Caki2 (cell line): ENCODE measurements around the gene DCAF4L1. TPM values are rescaled to one million over a fixed set of nuclear protein-coding genes. Genes with fewer than 3 reads are reported as not detected.
A peak's percentile ranks its signal among the peaks of the same experiment; 100 is the strongest.

ENCODE experiments used
- DNase-seq: peaks from one replicate; pipeline ENCODE4 v3.0.0-alpha.2; 2015; ENCODE audit warnings: low read depth
- in situ Hi-C: cut with HindIII; loops from 2 replicates; pipeline ENCODE4 v1.10.0; 2016; ENCODE audit warnings: low sequenced_read_pairs, low pct_unique_long_range_greater_than_20kb, mixed read lengths
- total RNA-seq: library from RNA; depleted of rRNA; stranded (reverse); fragments of >200 nt; shearing (Covaris generic); gene quantifications from 2 replicates; pipeline ENCODE4 v1.2.3, GENCODE V29; 2014; ENCODE audit warnings: low replicate concordance; rRNA removed

Gene DCAF4L1
- total RNA-seq, 1 experiment from 2014 or later = not detected

DNA sequence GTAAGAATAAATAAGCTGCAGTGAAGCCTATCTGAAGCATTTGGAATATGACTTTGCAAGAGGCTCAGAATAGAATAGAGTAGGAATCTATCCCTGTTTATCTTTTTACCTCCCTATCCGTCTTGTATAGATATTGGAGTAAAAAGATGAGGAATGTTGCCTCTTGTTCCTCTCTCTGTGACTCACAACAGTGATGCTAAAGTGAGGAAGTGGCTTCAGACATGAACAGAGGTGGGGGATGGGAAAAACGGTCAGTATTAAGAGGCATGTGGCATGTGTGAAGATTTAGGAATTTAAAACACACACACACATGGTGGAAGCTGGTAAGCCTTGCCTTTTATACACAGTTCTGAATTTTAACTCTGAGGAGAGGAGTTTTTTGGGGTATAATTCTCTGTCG, 3.8 kb upstream of the DCAF4L1 start:
- DNase-seq = no peak
- in situ Hi-C loops = no loop called here

DNA sequence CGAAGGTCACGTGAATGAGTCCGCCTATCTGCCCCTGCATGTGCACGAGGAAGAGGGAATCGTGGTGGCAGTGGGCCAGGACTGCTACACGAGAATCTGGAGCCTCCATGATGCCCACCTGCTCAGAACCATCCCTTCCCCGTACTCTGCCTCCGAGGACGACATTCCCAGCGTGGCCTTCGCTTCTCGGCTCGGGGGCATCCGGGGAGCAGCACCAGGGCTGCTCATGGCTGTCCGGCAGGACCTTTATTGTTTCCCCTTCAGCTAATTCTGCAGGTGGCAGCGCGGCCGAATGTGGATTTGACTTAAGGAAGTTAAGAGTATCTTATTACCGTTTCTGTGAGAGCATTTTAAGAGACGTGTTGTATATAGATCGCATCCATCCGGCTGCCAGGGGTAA, 1.2 kb downstream of the DCAF4L1 start:
- no peak for DNase-seq
- in situ Hi-C loops = no loop called here

- no peak for DNase-seq
- in situ Hi-C loops = no loop called here
These were observed 3.6 kb downstream of the DCAF4L1 start for GRCh38 chr4:41985151-41985550.

- no peak for DNase-seq
- in situ Hi-C loops = no loop called here
These were observed 8.4 kb downstream of the DCAF4L1 start for GRCh38 chr4:41989994-41990364.

GRCh38 chr4:41990365-41991111, 9.0 kb downstream of the DCAF4L1 start, which contains the start of gene SLC30A9:
TSS of gene SLC30A9 (plus strand) at chr4:41990530. CDS start at chr4:41990652, 122 bp downstream.
- in situ Hi-C loops = no loop called here

DNA sequence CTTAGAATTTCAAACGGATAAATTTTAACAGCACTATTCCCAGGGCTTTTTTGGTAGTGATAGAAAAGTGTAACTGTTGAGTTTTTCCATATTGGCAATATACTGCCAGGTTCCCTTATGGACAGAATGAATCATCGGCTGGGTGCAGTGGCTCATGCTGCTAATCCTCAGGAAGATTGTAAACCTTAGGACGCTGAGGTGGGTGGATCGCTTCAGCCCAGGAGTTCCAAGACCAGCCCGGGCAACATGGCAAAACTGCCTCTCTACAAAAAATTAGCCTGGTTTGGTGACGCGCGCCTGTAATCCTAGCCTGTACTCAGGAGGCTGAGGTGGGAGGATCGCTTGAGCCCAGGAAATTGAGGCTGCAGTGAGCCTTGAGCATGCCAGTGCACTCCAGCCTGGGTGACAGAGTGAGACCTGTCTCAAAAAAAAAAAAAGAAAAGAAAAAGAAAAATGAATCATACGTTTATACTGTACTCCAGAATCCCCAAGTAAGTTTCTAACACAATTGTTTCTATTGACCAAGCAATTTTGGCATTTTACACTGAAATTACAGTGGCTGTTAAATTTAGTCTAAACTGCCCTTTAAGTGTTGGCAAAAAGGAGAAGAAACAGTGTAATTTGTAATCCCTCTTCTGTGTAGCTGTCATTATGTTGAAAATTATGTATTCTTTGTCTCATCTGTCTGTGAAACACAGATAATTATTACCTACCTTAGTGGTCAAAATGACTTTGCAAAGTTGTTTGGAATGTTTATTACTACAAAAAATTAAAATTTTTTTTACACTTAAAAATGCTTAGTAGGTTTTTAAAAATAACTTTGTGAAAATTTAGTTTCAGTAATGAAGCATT, 10.6 kb downstream of the DCAF4L1 start:
- peak; percentile 57 for DNase-seq

More at GRCh38 chr4:41990365-41991111, 9.0 kb downstream of the DCAF4L1 start, which contains the start of gene SLC30A9:
- DNase-seq = peak; percentile 90

GRCh38 chr4:41992967-41993857, 11.7 kb downstream of the DCAF4L1 start:
- DNase-seq = no peak
- in situ Hi-C loops = no loop called here

More for the DNA sequence above, 10.6 kb downstream of the DCAF4L1 start:
- in situ Hi-C loops = no loop called here

DNA sequence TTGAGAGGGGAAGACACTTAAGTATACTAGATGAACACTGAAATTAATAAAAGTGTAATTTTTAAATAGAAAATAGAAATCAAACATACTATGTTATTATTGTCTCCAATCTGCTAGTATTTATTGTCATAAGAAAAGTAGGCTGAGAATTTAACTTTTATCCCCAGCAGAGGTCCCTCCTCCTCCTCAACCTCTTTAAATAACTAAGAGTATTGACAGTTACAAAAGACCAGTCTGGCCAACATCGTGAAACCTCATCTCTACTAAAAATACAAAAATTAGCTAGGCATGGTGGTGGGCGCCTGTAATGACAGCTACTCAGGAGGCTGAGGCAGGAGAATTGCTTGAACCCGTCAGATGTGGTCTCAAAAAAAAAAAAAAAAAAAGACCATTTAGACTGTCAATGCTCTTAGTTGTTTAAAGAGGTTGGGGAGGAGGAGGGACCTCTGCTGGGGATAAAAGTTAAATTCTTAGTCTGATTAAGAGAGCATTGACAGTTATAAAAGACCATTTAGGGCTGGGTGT, 13.0 kb downstream of the DCAF4L1 start:
- in situ Hi-C loops = no loop called here
- DNase-seq = no peak

DNA sequence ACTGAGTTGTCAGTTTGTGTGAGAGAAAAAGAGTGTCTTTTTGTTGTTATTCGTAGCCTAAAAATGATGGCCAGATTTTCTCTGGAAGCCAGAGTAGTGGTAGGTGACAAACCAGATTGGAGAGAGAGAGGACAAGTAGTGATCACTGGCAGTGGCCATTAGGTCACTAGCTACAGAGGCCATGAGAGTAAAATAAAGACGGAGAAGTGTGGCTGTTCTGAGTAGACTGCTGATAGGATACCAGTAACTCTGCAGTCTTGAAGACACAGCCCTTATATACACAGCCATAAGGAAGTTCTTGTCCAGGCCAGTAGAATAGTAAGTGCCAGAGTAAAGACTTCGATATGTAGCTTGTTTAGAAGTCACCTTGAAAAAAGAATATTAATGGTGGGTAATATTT, 16.5 kb downstream of the DCAF4L1 start:
- DNase-seq = no peak
- in situ Hi-C loops = no loop called here

DNA sequence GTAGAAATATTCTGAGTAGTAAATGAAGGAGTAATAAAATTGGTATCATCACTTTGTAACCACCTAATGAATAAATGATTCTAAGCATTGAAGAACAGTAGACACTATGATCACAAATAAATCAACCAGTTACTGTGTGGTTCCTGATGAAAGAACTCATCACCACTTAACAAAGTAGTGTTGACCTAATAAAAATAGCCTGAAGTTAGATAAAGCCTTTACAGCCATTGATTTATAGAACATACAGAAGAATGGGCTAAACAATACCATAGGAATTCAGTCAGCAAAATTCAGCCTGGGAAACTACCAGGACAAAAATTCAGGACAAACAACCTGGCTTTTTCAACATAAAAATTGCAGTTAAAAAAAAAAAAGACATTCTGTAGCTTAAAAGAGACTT, 17.8 kb downstream of the DCAF4L1 start:
- DNase-seq = no peak
- in situ Hi-C loops = no loop called here

GRCh38 chr4:42008011-42008786, 26.6 kb downstream of the DCAF4L1 start:
- no peak for DNase-seq
- in situ Hi-C loops = no loop called here

- in situ Hi-C loops = no loop called here
- no peak for DNase-seq
These were observed 33.9 kb downstream of the DCAF4L1 start for GRCh38 chr4:42015438-42015837.

DNA sequence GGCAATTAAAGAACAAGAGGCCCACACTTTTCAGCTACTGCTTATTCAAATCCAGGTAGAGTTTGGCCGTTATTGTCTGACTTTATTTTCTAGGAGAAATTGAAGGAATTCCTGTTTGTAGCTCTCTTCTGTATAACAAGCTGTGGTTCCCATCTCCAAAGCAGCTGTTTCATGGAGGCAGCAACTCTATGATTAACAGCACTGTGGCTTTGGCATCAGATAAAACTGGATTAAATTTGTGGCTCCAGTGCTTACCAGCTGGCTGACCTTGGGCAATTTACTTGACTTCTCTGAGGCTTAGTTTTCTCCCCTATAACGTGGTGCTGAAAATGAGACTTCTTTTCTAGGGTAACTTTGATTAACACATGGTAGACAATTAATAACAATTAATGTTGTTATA, 36.9 kb downstream of the DCAF4L1 start:
- no peak for DNase-seq
- in situ Hi-C loops = no loop called here

Other genes starting within 250 kb of the DCAF4L1 start
- not detected in 2 replicates for gene PHOX2B, start 233.0 kb upstream of the DCAF4L1 start, total RNA-seq
- 42.8 and 55.7 TPM in 2 replicates for gene TMEM33, start 46.3 kb upstream of the DCAF4L1 start, total RNA-seq
- gene SLC30A9, start 8.8 kb downstream of the DCAF4L1 start, total RNA-seq = 19.9 and 36.1 TPM in 2 replicates
- not detected in 2 replicates for gene BEND4, start 170.9 kb downstream of the DCAF4L1 start, total RNA-seq